MG63 (cell line): ENCODE data around the gene PITPNC1. TPM values are rescaled to one million over a fixed set of nuclear protein-coding genes. Genes with fewer than 3 reads are reported as not detected.

Source experiments
- DNase-seq: peaks from one replicate; pipeline ENCODE4 v3.0.0-alpha.2; 2020
- H3K27me3 ChIP-seq: fragments of 250-450 bp; sonication (Bioruptor Pico); 2 replicates; pipeline ENCODE4 v1.5.1; 2020; ENCODE audit warnings: mild to moderate bottlenecking, moderate library complexity
- H3K36me3 ChIP-seq: fragments of 250-450 bp; sonication (Bioruptor Pico); 2 replicates; pipeline ENCODE4 v1.5.1; 2020; ENCODE audit warnings: mild to moderate bottlenecking, moderate library complexity
- H3K4me3 ChIP-seq: fragments of 250-450 bp; sonication (Bioruptor Pico); 2 replicates; pipeline ENCODE4 v1.5.1; 2020; ENCODE audit warnings: mild to moderate bottlenecking, moderate library complexity
- H3K9me3 ChIP-seq: fragments of 250-450 bp; sonication (Bioruptor Pico); 2 replicates; pipeline ENCODE4 v1.5.1; 2020; ENCODE audit warnings: mild to moderate bottlenecking, moderate library complexity
- total RNA-seq: library from RNA; depleted of rRNA; stranded (reverse); fragments of >200 nt; shearing (Covaris generic); gene quantifications from 2 replicates; pipeline ENCODE4 v1.2.3, GENCODE V29; 2014; ENCODE audit warnings: low replicate concordance

The PITPNC1 gene
- total RNA-seq, 1 experiment from 2014 or later, result 0.99 TPM

GRCh38 chr17:67364847-67365737 is 12.0 kb upstream of the PITPNC1 start:
- Histone ChIP-seq H3K27me3 (no peaks in the 10 kb centered on the region), H3K4me3 (peak overlapping the region; percentile 82), H3K9me3 (no peaks in the 10 kb centered on the region), H3K36me3 (peaks cover 48% of the 10 kb centered on the region)
- peak; percentile 12 for DNase-seq

- H3K27me3 ChIP-seq, result no peaks in the 10 kb centered on the region
- peak overlapping the region; percentile 82 for H3K4me3 ChIP-seq
- H3K36me3 ChIP-seq, result peaks cover 41% of the 10 kb centered on the region
- H3K9me3 ChIP-seq, result no peaks in the 10 kb centered on the region
- peak; percentile 32 for DNase-seq
These were observed 11.3 kb upstream of the PITPNC1 start for GRCh38 chr17:67365738-67366192.

- Histone ChIP-seq H3K27me3 (no peaks in the 10 kb centered on the region), H3K4me3 (peak within 1 kb of the TSS; percentile 82), H3K9me3 (no peaks in the 10 kb centered on the region), H3K36me3 (peaks cover 34% of the 10 kb centered on the region)
- peak; percentile 92 for DNase-seq
These were observed 10.6 kb upstream of the PITPNC1 start, which contains the start of gene PSMD12 for GRCh38 chr17:67366193-67367157. Gene PSMD12, minus strand, starts transcription at chr17:67366577. Its CDS starts 58 bp downstream, at chr17:67366519.

- Histone ChIP-seq H3K9me3 (no peaks in the 10 kb centered on the region), H3K4me3 (no peak overlapping the region), H3K36me3 (peaks cover 8% of the 10 kb centered on the region), H3K27me3 (no peaks in the 10 kb centered on the region)
- DNase-seq, result no peak
These were observed 7.4 kb upstream of the PITPNC1 start for GRCh38 chr17:67369676-67370075.

- Histone ChIP-seq H3K9me3 (no peaks in the 10 kb centered on the region), H3K4me3 (no peak overlapping the region), H3K36me3 (no peaks in the 10 kb centered on the region), H3K27me3 (no peaks in the 10 kb centered on the region)
- DNase-seq, result no peak
These were observed 4.3 kb upstream of the PITPNC1 start for GRCh38 chr17:67372751-67373150.

GRCh38 chr17:67374329-67375053 is 2.6 kb upstream of the PITPNC1 start:
- Histone ChIP-seq H3K4me3 (no peak overlapping the region), H3K36me3 (no peaks in the 10 kb centered on the region), H3K27me3 (no peaks in the 10 kb centered on the region), H3K9me3 (no peaks in the 10 kb centered on the region)
- peak; percentile 84 for DNase-seq

GRCh38 chr17:67375054-67375427 is 2.0 kb upstream of the PITPNC1 start:
- Histone ChIP-seq H3K36me3 (no peaks in the 10 kb centered on the region), H3K9me3 (no peaks in the 10 kb centered on the region), H3K4me3 (no peak overlapping the region), H3K27me3 (no peaks in the 10 kb centered on the region)
- no peak for DNase-seq

GRCh38 chr17:67375716-67376115 is 1.4 kb upstream of the PITPNC1 start:
- H3K4me3 ChIP-seq, result no peak overlapping the region
- no peak for DNase-seq
- no peaks in the 10 kb centered on the region for H3K27me3 ChIP-seq
- H3K9me3 ChIP-seq, result no peaks in the 10 kb centered on the region
- no peaks in the 10 kb centered on the region for H3K36me3 ChIP-seq

GRCh38 chr17:67376415-67376736 is 705 bp upstream of the PITPNC1 start:
- no peaks in the 10 kb centered on the region for H3K27me3 ChIP-seq
- no peaks in the 10 kb centered on the region for H3K9me3 ChIP-seq
- H3K36me3 ChIP-seq, result no peaks in the 10 kb centered on the region
- H3K4me3 ChIP-seq, result peak overlapping the region; percentile 58; the same call in 1 of the 2 replicates
- DNase-seq, result no peak

- Histone ChIP-seq H3K27me3 (no peaks in the 10 kb centered on the region), H3K4me3 (peak overlapping the region; percentile 58), H3K36me3 (no peaks in the 10 kb centered on the region), H3K9me3 (no peaks in the 10 kb centered on the region)
- peak; percentile 54 for DNase-seq
These were observed 690 bp downstream of the PITPNC1 start for GRCh38 chr17:67377488-67378453.

GRCh38 chr17:67378454-67379250 is 1.6 kb downstream of the PITPNC1 start:
- DNase-seq, result peak; percentile 84
- Histone ChIP-seq H3K27me3 (no peaks in the 10 kb centered on the region), H3K9me3 (no peaks in the 10 kb centered on the region), H3K4me3 (peak overlapping the region; percentile 58), H3K36me3 (no peaks in the 10 kb centered on the region)

GRCh38 chr17:67379251-67379630 is 2.2 kb downstream of the PITPNC1 start:
- Histone ChIP-seq H3K4me3 (peak overlapping the region; percentile 58), H3K36me3 (no peaks in the 10 kb centered on the region), H3K9me3 (no peaks in the 10 kb centered on the region), H3K27me3 (no peaks in the 10 kb centered on the region)
- no peak for DNase-seq

- DNase-seq, result no peak
- H3K27me3 ChIP-seq, result no peaks in the 10 kb centered on the region
- no peak overlapping the region for H3K4me3 ChIP-seq
- H3K36me3 ChIP-seq, result no peaks in the 10 kb centered on the region
- H3K9me3 ChIP-seq, result no peaks in the 10 kb centered on the region
These were observed 4.8 kb downstream of the PITPNC1 start for GRCh38 chr17:67381929-67382257.

- H3K27me3 ChIP-seq, result no peaks in the 10 kb centered on the region
- DNase-seq, result no peak
- H3K36me3 ChIP-seq, result no peaks in the 10 kb centered on the region
- no peak overlapping the region for H3K4me3 ChIP-seq
- no peaks in the 10 kb centered on the region for H3K9me3 ChIP-seq
These were observed 8.3 kb downstream of the PITPNC1 start for GRCh38 chr17:67385122-67385988.
